Stimulated activated CD8-positive, alpha-beta memory T cell treated with anti-CD3 and anti-CD28 coated beads, Interleukin-15, amount 100 ng/mL, for 1 hour (primary cell): ENCODE data around the gene DKK3.

Experiments
- DNase-seq: peaks from one replicate; pipeline ENCODE4 v3.0.0-alpha.2; 2020; ENCODE audit warnings: low read depth

DKK3 gene

GRCh38 chr11:12003336-12003735, 5.1 kb downstream of the DKK3 start:
- no peak for DNase-seq

GRCh38 chr11:12001186-12001585, 7.2 kb downstream of the DKK3 start:
- no peak for DNase-seq

GRCh38 chr11:11998091-11998781, 10.2 kb downstream of the DKK3 start:
- no peak for DNase-seq

- no peak for DNase-seq
Measured at GRCh38 chr11:11997049-11997322, 11.4 kb downstream of the DKK3 start.

GRCh38 chr11:11996321-11997048, 11.9 kb downstream of the DKK3 start:
- no peak for DNase-seq

- DNase-seq, result no peak
Measured at GRCh38 chr11:11995601-11996000, 12.8 kb downstream of the DKK3 start.

GRCh38 chr11:11993839-11994238, 14.6 kb downstream of the DKK3 start:
- no peak for DNase-seq

GRCh38 chr11:11992257-11993212, 15.9 kb downstream of the DKK3 start:
- DNase-seq, result no peak

GRCh38 chr11:11989774-11990744, 18.4 kb downstream of the DKK3 start:
- no peak for DNase-seq

- DNase-seq, result no peak
Measured at GRCh38 chr11:11988681-11989261, 19.7 kb downstream of the DKK3 start.

- no peak for DNase-seq
Measured at GRCh38 chr11:11988099-11988651, 20.3 kb downstream of the DKK3 start.

GRCh38 chr11:11987503-11988022, 20.9 kb downstream of the DKK3 start:
- no peak for DNase-seq

- DNase-seq, result no peak
Measured at GRCh38 chr11:11985954-11986949, 22.2 kb downstream of the DKK3 start.

- DNase-seq, result no peak
Measured at GRCh38 chr11:11985016-11985715, 23.3 kb downstream of the DKK3 start.

- no peak for DNase-seq
Measured at GRCh38 chr11:11984563-11984962, 23.9 kb downstream of the DKK3 start.

GRCh38 chr11:11983427-11983826, 25.0 kb downstream of the DKK3 start:
- no peak for DNase-seq

- no peak for DNase-seq
Measured at GRCh38 chr11:11982975-11983374, 25.5 kb downstream of the DKK3 start.

- DNase-seq, result no peak
Measured at GRCh38 chr11:11982461-11982860, 26.0 kb downstream of the DKK3 start.

- no peak for DNase-seq
Measured at GRCh38 chr11:11981840-11982239, 26.6 kb downstream of the DKK3 start.
